Progenitor cell of endocrine pancreas (in vitro differentiated cells): ENCODE data around the gene GRAP2. TPM values are rescaled to one million over a fixed set of nuclear protein-coding genes. Genes with fewer than 3 reads are reported as not detected.
"Not testable (repeated sequence)": the region's sequence is repeated elsewhere in the genome, so short reads cannot be mapped to it uniquely, and the experiment has no call there.

ENCODE experiments used
- DNase-seq: peaks from one replicate; pipeline ENCODE4 v3.0.0; 2021; ENCODE audit warnings: low spot score; ENCODE audit not compliant: unreplicated experiment
- H3K27ac Mint-ChIP-seq: 2 replicates; pipeline ENCODE4 v1.8.0; 2021; ENCODE audit warnings: mild to moderate bottlenecking, moderate library complexity, mixed read lengths
- H3K27me3 Mint-ChIP-seq: 2 replicates; pipeline ENCODE4 v1.8.0; 2021; ENCODE audit warnings: mixed read lengths
- H3K36me3 Mint-ChIP-seq: 2 replicates; pipeline ENCODE4 v1.8.0; 2022; ENCODE audit warnings: mixed read lengths; ENCODE audit not compliant: insufficient read depth
- H3K4me1 Mint-ChIP-seq: 2 replicates; pipeline ENCODE4 v1.8.0; 2021; ENCODE audit warnings: low read depth, mixed read lengths
- H3K4me3 Mint-ChIP-seq: 2 replicates; pipeline ENCODE4 v1.8.0; 2021; ENCODE audit warnings: low read depth, mild to moderate bottlenecking, moderate library complexity, mixed read lengths
- H3K9me3 Mint-ChIP-seq: 2 replicates; pipeline ENCODE4 v1.8.0; 2021; ENCODE audit warnings: low read depth, mixed read lengths
- CTCF ChIP-seq: fragments of 200-600 bp; sonication (generic); IDR thresholded peaks from one replicate; pipeline ENCODE4 v1.5.0; 2021; ENCODE audit warnings: antibody characterized with exemption, mild to moderate bottlenecking; ENCODE audit not compliant: unreplicated experiment
- total RNA-seq: library from RNA; stranded (reverse); gene quantifications from 2 replicates; pipeline ENCODE4 v1.2.1, GENCODE V29; 2021

Gene GRAP2
- total RNA-seq, 1 donor from 2014 or later: 0.60 TPM

- Mint-ChIP-seq H3K9me3 (no peaks in the 10 kb centered on the region), H3K27me3 (peaks cover 6% of the 10 kb centered on the region), H3K36me3 (no peaks in the 10 kb centered on the region), H3K27ac (no peak overlapping the region), H3K4me1 (no peaks in the 10 kb centered on the region), H3K4me3 (no peak overlapping the region)
- no peak for DNase-seq
- no peak for TF ChIP-seq CTCF
Measured at GRCh38 chr22:39877079-39877845, 23.6 kb upstream of the GRAP2 start.

DNA sequence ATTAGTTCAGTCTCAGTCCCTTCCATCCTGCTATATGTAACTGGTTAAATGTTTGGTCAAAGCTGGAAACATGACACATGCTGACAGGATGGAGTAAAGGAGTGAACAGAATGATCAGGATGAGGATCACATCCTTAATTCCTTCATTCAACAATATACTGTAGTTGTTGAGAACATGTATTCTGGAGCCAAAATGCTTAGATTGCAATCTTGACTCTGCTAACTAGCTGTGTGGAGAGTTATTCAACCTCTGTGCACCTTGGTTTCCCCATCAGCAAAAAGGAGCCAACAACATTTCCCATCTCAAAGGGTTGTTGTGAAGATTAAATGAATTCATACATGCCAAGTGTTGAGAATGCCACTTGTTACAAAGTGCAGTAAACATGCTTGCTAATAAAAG, 20.2 kb upstream of the GRAP2 start:
- Mint-ChIP-seq H3K36me3 (no peaks in the 10 kb centered on the region), H3K9me3 (peaks cover 3% of the 10 kb centered on the region), H3K27ac (no peak overlapping the region), H3K27me3 (peaks cover 3% of the 10 kb centered on the region), H3K4me3 (no peak overlapping the region), H3K4me1 (no peaks in the 10 kb centered on the region)
- no peak for TF ChIP-seq CTCF
- no peak for DNase-seq

GRCh38 chr22:39883057-39883456, 17.8 kb upstream of the GRAP2 start:
- Mint-ChIP-seq H3K4me3 (no peak overlapping the region), H3K4me1 (no peaks in the 10 kb centered on the region), H3K27me3 (peaks cover 9% of the 10 kb centered on the region), H3K9me3 (peaks cover 3% of the 10 kb centered on the region), H3K36me3 (no peaks in the 10 kb centered on the region), H3K27ac (no peak overlapping the region)
- DNase-seq: no peak
- no peak for TF ChIP-seq CTCF

- H3K4me3 Mint-ChIP-seq, H3K27me3 Mint-ChIP-seq, H3K36me3 Mint-ChIP-seq, H3K27ac Mint-ChIP-seq, H3K9me3 Mint-ChIP-seq, DNase-seq, H3K4me1 Mint-ChIP-seq: not testable (repeated sequence)
Measured at GRCh38 chr22:39889924-39890323, 11.0 kb upstream of the GRAP2 start.

GRCh38 chr22:39893526-39893925, 7.4 kb upstream of the GRAP2 start, which contains the start of gene ENTHD1:
Gene ENTHD1 (minus strand): TSS chr22:39893760. CDS start chr22:39887748, 6,012 bp downstream.
- peaks cover 4% of the 10 kb centered on the region for H3K27me3 Mint-ChIP-seq
- H3K27ac Mint-ChIP-seq: no peak within 1 kb of the TSS
- H3K9me3 Mint-ChIP-seq: no peaks in the 10 kb centered on the region
- H3K36me3 Mint-ChIP-seq: no peaks in the 10 kb centered on the region
- no peak within 1 kb of the TSS for H3K4me3 Mint-ChIP-seq
- H3K4me1 Mint-ChIP-seq: no peaks in the 10 kb centered on the region
- TF ChIP-seq CTCF: no peak
- no peak for DNase-seq

DNA sequence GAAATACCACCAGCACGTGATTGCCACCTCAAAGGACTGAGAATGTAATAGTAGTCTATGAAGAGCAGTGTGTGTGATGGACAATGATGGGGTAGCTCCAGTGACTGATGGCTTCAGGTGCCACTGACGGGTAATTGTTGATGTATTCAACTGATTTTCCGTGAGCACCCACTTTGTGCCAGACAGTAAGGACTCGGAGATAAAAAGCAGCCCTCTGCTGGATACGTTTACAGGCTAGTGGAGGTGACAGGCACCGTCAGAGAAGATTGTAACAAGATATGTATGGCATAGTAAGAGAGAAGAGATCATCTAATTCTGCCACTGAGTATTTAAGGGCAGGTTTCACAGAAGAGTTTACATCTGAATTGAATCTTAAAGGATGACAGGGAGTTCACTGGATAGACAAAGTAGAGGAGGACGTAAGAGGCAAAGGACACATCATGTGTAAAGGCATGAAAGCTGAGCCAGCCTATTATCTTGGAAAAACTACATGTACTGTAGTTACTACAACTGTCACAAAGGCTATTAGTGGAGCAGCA, 6.3 kb upstream of the GRAP2 start:
- Mint-ChIP-seq H3K36me3 (no peaks in the 10 kb centered on the region), H3K9me3 (no peaks in the 10 kb centered on the region), H3K27me3 (peaks cover 8% of the 10 kb centered on the region), H3K27ac (no peak overlapping the region), H3K4me1 (no peaks in the 10 kb centered on the region), H3K4me3 (no peak overlapping the region)
- DNase-seq: no peak
- no peak for TF ChIP-seq CTCF
